Upper lobe of left lung (tissue), 6 donors: ENCODE results near the gene CLEC7A. TPM values are rescaled to one million over a fixed set of nuclear protein-coding genes. Genes with fewer than 3 reads are reported as not detected.

Source experiments
- ATAC-seq, 2 donors: fragments of 200-7000 bp; cut with Tn5 transposase; one replicate each; pipeline ENCODE4 v1.9.1; 2022; ENCODE audit warnings: mild to moderate bottlenecking in 2 of 2, moderate library complexity in 2 of 2; ENCODE audit not compliant: low FRiP score in 2 of 2
- DNase-seq, 2 donors: peaks; one replicate each; pipeline ENCODE4 v3.0.0-alpha.2; 2019 to 2020
- H3K27ac ChIP-seq, 4 donors: fragments of 200-600 bp; sonication (generic); one replicate each; pipeline ENCODE4 v1.5.1; 2016 to 2019
- H3K27me3 ChIP-seq, 4 donors: fragments of 200-600 bp; sonication (generic); one replicate each; pipeline ENCODE4 v1.5.1; 2017 to 2019
- H3K36me3 ChIP-seq, 4 donors: fragments of 200-600 bp; sonication (generic); one replicate each; pipeline ENCODE4 v1.5.1; 2016 to 2019
- H3K4me1 ChIP-seq, 4 donors: fragments of 200-600 bp; sonication (generic); one replicate each; pipeline ENCODE4 v1.5.1; 2018 to 2019
- H3K4me3 ChIP-seq, 4 donors: fragments of 200-600 bp; sonication (generic); one replicate each; pipeline ENCODE4 v1.5.1; 2017 to 2019; ENCODE audit warnings: mild to moderate bottlenecking in 2 of 4, moderate library complexity in 1 of 4
- H3K9me3 ChIP-seq, 4 donors: fragments of 200-600 bp; sonication (generic); one replicate each; pipeline ENCODE4 v1.5.1; 2018 to 2019
- CTCF ChIP-seq, 6 experiments: fragments of 450-650 bp in 4 of 6; fragments of 200-600 bp in 2 of 6; sonication (generic) in 2 of 6; IDR thresholded peaks; one replicate each; pipeline ENCODE4 v1.5.1; 2016 to 2019; ENCODE audit warnings: antibody characterized with exemption in 6 of 6
- EP300 ChIP-seq, 4 donors: sonication (generic); formaldehyde crosslinking; IDR thresholded peaks; one replicate each; pipeline ENCODE4 v1.5.1; 2017; ENCODE audit warnings: antibody characterized with exemption in 4 of 4, control low read depth in 2 of 4
- POLR2A ChIP-seq, 4 donors: fragments of 450-650 bp; IDR thresholded peaks; one replicate each; pipeline ENCODE4 v1.5.1; 2016 to 2017; ENCODE audit warnings: antibody characterized with exemption in 4 of 4, mild to moderate bottlenecking in 2 of 4
- POLR2AphosphoS5 ChIP-seq, 2 donors: sonication (generic); formaldehyde crosslinking; IDR thresholded peaks; one replicate each; pipeline ENCODE4 v1.5.1; 2017; ENCODE audit warnings: antibody characterized with exemption in 2 of 2
- WGBS, 2 donors: methylation state at CpG; one replicate each; pipeline ENCODE4 v1.1.5; 2017 to 2018; 5-methylcytosine and 5-hydroxymethylcytosine counted together
- total RNA-seq, 6 donors: library from RNA; depleted of rRNA in 4 of 6; stranded (reverse); fragments of >200 nt in 4 of 6; gene quantifications; one replicate each; pipeline versions ENCODE4 v1.1.0 to v1.2.1, GENCODE V29; 2016 to 2021
- donor health status: DM: no; HTN: no; CAD: no; lungs with moderate emphysema.
- donor health status: DM: no; HTN: yes; CAD: no; lungs with severe emphysema.

The CLEC7A gene
- total RNA-seq, 6 donors from 2014 or later: 17.4 to 87.8 (median 28.1) TPM

GRCh38 chr12:10165421-10165820, 35.4 kb upstream of the CLEC7A start:
- 0 to 15% methylated on average over 1 of the region's 1 CpG for WGBS, 2 donors
- no peak for TF ChIP-seq EP300 (IDR thresholded peaks at IDR 0.05)
- no peak for TF ChIP-seq CTCF (IDR thresholded peaks at IDR 0.05)
- no peak for TF ChIP-seq POLR2A (IDR thresholded peaks at IDR 0.05)
- TF ChIP-seq POLR2AphosphoS5 (IDR thresholded peaks at IDR 0.05): no peak
- no peak for ATAC-seq
- DNase-seq: no peak
- Histone ChIP-seq H3K36me3 (no peaks in the 10 kb centered on the region), H3K4me3 (peak overlapping the region in 1 of 4 donors; percentile 15), H3K4me1 (peaks cover 0 to 8% (median 1%) of the 10 kb centered on the region in 4 donors), H3K9me3 (no peaks in the 10 kb centered on the region), H3K27ac (no peak overlapping the region), H3K27me3 (no peaks in the 10 kb centered on the region)

- no peak for DNase-seq
- H3K4me1 ChIP-seq: peaks cover 0 to 8% (median 1%) of the 10 kb centered on the region in 4 donors
- TF ChIP-seq EP300 (IDR thresholded peaks at IDR 0.05): no peak
- no peak for TF ChIP-seq CTCF (IDR thresholded peaks at IDR 0.05)
- TF ChIP-seq POLR2A (IDR thresholded peaks at IDR 0.05): no peak
- TF ChIP-seq POLR2AphosphoS5 (IDR thresholded peaks at IDR 0.05): no peak
- no peaks in the 10 kb centered on the region for H3K9me3 ChIP-seq
- no peak overlapping the region for H3K27ac ChIP-seq
- H3K27me3 ChIP-seq: no peaks in the 10 kb centered on the region
- 53 to 68% methylated on average over 3 of the region's 3 CpGs for WGBS, 2 donors
- no peak overlapping the region for H3K4me3 ChIP-seq
- no peaks in the 10 kb centered on the region for H3K36me3 ChIP-seq
- no peak for ATAC-seq
Observed at GRCh38 chr12:10163084-10163483, 33.1 kb upstream of the CLEC7A start.

- Histone ChIP-seq H3K36me3 (no peaks in the 10 kb centered on the region), H3K4me3 (no peak overlapping the region), H3K27me3 (no peaks in the 10 kb centered on the region), H3K9me3 (no peaks in the 10 kb centered on the region), H3K4me1 (no peaks in the 10 kb centered on the region), H3K27ac (no peak overlapping the region)
- 61 to 66% methylated on average over 7 of the region's 7 CpGs for WGBS, 2 donors
- peak in 1 of 2 donors; percentile 36 for ATAC-seq
- DNase-seq: no peak
- TF ChIP-seq CTCF (IDR thresholded peaks at IDR 0.05) (no peak), EP300 (IDR thresholded peaks at IDR 0.05) (no peak), POLR2A (IDR thresholded peaks at IDR 0.05) (no peak), POLR2AphosphoS5 (IDR thresholded peaks at IDR 0.05) (no peak)
Observed at GRCh38 chr12:10160617-10161385, 30.8 kb upstream of the CLEC7A start.

- WGBS, 2 donors: 39 to 53% methylated on average over 3 of the region's 3 CpGs
- Histone ChIP-seq H3K27me3 (no peaks in the 10 kb centered on the region), H3K9me3 (no peaks in the 10 kb centered on the region), H3K27ac (no peak overlapping the region), H3K4me1 (peaks cover 0 to under 1% (median 0%) of the 10 kb centered on the region in 4 donors), H3K4me3 (no peak overlapping the region), H3K36me3 (no peaks in the 10 kb centered on the region)
- TF ChIP-seq EP300 (IDR thresholded peaks at IDR 0.05) (no peak), POLR2A (IDR thresholded peaks at IDR 0.05) (peak in 1 of 4 donors; percentile 18)
- DNase-seq (no peak), ATAC-seq (peak in 1 of 2 donors; percentile 31)
Observed at GRCh38 chr12:10159280-10159679, 29.3 kb upstream of the CLEC7A start.

- no peak for ATAC-seq
- 81 to 92% methylated on average over 2 of the region's 2 CpGs for WGBS, 2 donors
- H3K36me3 ChIP-seq: no peaks in the 10 kb centered on the region
- H3K27me3 ChIP-seq: no peaks in the 10 kb centered on the region
- H3K27ac ChIP-seq: no peak overlapping the region
- peaks cover 0 to 8% (median 6%) of the 10 kb centered on the region in 4 donors for H3K4me1 ChIP-seq
- TF ChIP-seq EP300 (IDR thresholded peaks at IDR 0.05): no peak
- TF ChIP-seq POLR2AphosphoS5 (IDR thresholded peaks at IDR 0.05): no peak
- TF ChIP-seq CTCF (IDR thresholded peaks at IDR 0.05): no peak
- TF ChIP-seq POLR2A (IDR thresholded peaks at IDR 0.05): no peak
- no peaks in the 10 kb centered on the region for H3K9me3 ChIP-seq
- no peak overlapping the region for H3K4me3 ChIP-seq
- no peak for DNase-seq
Observed at GRCh38 chr12:10158406-10158805, 28.4 kb upstream of the CLEC7A start.
